ENCODE results near the gene RAD54L.

GRCh38 chr1:46246548-46247435, 771 bp upstream of the RAD54L start:
- TF ChIP-seq CTCF (IDR thresholded peaks at IDR 0.05) (no peak), EZH2 (IDR thresholded peaks at IDR 0.05; ENCODE audit: borderline replicate concordance, insufficient read depth, low read depth, low read length, poor library complexity, severe bottlenecking) (no peak)

All from B cell (primary cell).